GM21367 (cell line): ENCODE measurements around the gene MCM5.

Experiments used
- ATAC-seq: cut with Tn5 transposase; IDR thresholded peaks from one replicate; pipeline ENCODE4 v1.9.1; 2021; ENCODE audit not compliant: unreplicated experiment

Gene MCM5

GRCh38 chr22:35400501-35400790 lies 506 bp downstream of the MCM5 start:
- peak; percentile 8 for ATAC-seq

DNA sequence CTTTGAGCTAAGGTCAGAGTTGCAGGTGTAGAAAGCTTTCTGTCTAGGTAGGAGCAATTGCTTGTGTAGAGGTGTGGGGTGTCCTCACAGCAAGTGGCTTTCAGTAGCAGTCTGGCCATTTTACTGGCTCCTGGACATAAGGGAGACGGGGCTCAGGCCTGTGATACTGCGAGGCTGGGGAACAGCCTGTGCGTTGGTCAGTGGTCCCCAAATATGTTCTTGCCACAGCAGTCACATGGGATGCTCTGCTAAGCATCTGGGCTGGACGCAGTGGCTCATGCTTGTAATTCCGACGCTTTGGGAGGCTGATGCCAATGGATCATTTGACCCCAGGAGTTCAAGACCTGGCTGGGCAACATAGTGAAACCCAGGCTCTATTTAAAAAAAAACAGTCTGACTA lies 1.9 kb downstream of the MCM5 start:
- ATAC-seq, result no peak

DNA sequence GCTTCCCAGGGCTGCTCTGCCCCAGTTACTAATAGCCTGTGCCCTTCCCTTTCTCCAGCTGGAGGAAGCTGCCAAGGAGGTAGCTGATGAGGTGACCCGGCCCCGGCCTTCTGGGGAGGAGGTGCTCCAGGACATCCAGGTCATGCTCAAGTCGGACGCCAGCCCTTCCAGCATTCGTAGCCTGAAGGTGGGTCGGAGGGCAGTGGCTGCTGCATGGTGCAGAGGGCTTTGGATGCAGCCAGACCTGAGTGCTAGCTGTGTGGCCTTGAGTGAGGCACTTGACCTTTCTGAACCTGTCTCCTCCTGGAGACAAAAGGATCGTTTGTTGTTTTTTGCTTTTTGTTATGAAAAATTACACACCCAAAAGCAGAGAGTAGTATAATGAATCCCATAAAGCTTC lies 3.4 kb downstream of the MCM5 start:
- ATAC-seq, result no peak

DNA sequence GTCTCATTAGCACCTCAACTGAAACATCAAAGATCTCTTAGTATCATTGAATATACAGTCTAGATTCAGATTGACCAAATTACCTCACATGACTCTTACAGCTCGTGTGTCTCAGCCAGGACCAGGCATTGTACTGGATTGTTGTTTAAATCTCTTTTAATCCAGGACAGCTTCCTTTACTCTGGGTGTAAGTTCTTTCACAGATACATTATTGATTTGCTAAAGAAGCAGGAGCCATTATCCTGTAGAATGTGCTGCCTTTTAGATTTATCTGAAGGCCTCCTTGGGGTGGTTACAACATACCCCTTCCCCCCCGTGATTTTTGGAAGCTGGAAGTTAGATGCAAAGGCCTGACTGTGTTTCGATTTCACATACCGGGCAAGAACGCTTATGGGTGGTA lies 4.2 kb downstream of the MCM5 start:
- no peak for ATAC-seq

DNA sequence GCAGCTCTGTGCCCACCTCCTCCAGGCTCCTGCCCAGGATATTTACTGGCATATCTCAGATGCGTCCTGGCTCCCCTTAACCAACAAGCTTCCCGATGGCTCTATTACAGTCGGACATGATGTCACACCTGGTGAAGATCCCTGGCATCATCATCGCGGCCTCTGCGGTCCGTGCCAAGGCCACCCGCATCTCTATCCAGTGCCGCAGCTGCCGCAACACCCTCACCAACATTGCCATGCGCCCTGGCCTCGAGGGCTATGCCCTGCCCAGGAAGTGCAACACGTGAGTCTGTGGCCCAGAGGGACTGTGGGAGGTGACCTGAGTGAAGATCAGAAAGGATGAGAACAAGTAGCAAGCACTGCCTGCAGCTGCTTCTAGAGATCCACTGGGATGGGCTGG lies 6.5 kb downstream of the MCM5 start:
- no peak for ATAC-seq

DNA sequence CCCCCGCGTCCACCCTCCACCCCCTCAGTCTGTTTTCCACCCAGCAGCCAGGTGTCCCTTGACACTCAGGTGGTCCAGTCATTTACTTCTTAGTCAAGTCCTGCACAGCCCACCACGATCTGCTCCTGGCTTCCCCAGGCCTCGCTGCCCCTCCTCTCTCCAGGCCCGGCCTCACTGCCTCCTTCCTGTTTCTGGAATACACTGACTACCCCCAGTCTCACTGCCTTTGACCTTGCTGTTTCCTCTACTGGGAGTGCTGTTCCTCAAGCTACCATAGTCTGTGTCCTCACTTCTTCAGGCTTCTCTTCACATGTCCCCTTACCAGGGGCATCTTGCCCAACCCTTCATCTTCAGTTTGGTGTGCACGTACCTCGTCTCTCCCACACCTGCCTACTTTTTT lies 7.4 kb downstream of the MCM5 start:
- ATAC-seq, result no peak

GRCh38 chr22:35409783-35410662 lies 10.1 kb downstream of the MCM5 start:
- ATAC-seq, result no peak

- no peak for ATAC-seq
Observed at GRCh38 chr22:35410663-35411034, 10.7 kb downstream of the MCM5 start.

DNA sequence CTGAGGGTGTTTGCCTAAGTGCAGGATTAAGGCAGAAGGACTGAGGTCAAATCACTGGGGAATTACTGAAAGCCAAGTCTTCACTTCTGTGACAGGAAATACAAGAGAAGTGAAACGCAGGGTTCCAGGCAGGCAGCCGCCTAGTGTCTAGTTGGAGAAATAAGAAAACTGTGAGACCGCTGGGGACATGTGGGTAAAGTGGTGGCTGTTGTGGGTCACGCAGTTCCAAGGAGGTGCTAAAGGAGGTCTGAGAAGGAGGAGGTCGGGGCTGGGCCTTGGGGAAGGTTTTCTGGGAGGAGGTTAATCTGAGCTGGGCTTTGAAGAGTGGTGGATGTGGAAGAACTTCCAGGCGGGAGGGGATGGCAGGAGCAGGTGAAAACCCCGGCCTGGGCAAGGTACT lies 11.2 kb downstream of the MCM5 start:
- ATAC-seq, result no peak

GRCh38 chr22:35413624-35414023 lies 13.7 kb downstream of the MCM5 start:
- ATAC-seq, result no peak

DNA sequence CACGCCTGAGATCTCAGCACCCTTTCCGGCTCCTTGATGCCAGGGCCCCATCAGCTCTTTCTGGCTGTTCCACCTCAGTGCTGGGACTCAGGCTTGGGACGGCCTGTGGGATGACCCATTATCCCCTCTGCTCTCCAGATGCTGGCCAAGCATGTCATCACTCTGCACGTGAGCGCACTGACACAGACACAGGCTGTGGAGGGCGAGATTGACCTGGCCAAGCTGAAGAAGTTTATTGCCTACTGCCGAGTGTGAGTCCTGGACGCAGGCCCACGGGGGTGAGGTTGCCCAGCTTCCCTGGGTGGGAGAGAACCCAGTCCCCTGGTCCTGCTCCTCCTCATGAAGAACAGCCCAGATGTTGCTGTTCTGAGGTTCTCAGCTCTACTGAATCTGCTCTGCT lies 17.7 kb downstream of the MCM5 start:
- ATAC-seq, result no peak

- ATAC-seq, result no peak
Observed at GRCh38 chr22:35418088-35418487, 18.1 kb downstream of the MCM5 start.

GRCh38 chr22:35418731-35419130 lies 18.8 kb downstream of the MCM5 start:
- ATAC-seq, result no peak

- no peak for ATAC-seq
Observed at GRCh38 chr22:35419756-35420155, 19.8 kb downstream of the MCM5 start.

- ATAC-seq, result no peak
Observed at GRCh38 chr22:35421121-35421520, 21.2 kb downstream of the MCM5 start.

DNA sequence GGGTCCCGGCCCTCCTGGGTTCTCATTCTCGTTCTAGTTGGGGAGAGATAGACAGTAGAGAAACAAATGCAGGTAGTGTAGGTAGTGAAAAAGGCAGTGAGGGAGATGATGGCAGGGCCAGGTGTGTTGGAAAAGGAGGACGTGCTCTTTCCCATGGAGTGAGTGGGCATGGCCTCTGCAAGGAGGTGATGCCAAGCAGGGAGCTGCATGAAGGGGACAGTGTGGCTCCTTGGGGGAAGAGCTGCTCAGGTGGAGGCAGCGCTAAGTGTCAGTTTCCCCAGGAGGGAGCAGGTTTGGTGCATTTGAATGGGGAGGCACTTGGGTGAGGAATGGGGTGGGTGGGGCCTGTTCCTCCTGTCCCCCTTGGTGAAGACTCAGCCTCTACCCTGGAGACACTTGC lies 22.2 kb downstream of the MCM5 start:
- ATAC-seq, result no peak

GRCh38 chr22:35422936-35423335 lies 23.0 kb downstream of the MCM5 start:
- no peak for ATAC-seq

- no peak for ATAC-seq
Observed at GRCh38 chr22:35424081-35424480, 24.1 kb downstream of the MCM5 start.

DNA sequence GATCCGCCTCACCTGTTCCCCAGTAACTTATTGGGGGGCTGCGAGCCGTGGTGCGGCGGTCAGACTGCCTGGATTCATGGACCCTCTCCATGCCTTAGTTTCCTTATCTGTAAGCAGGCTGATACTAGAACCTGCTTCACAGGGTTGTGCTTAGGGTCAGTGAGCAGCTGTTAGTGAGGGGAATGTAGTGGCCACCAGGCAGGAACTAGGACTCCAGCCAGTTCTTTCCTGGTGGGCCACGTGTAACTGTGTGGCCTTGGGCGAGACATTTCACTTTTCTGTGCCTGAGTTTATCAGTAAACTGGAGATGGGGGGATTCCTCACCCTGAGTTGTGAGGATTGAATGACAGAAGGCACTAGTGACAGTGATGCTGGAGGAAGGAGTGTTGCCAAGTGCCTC lies 24.8 kb downstream of the MCM5 start:
- no peak for ATAC-seq

- no peak for ATAC-seq
Observed at GRCh38 chr22:35425546-35425945, 25.6 kb downstream of the MCM5 start.

GRCh38 chr22:35425971-35426800 lies 26.2 kb downstream of the MCM5 start:
- no peak for ATAC-seq

GRCh38 chr22:35426801-35427140 lies 26.8 kb downstream of the MCM5 start:
- no peak for ATAC-seq

- no peak for ATAC-seq
Observed at GRCh38 chr22:35430897-35431322, 31.0 kb downstream of the MCM5 start.
